Activated CD8-positive, alpha-beta memory T cell treated with anti-CD3 and anti-CD28 coated beads for 24 hours (primary cell): ENCODE results near the gene ACACA.

Experiments
- DNase-seq: peaks from one replicate; pipeline ENCODE4 v3.0.0-alpha.2; 2020

ACACA gene

GRCh38 chr17:37284191-37284590, 122.4 kb downstream of the ACACA start:
- DNase-seq: no peak

- no peak for DNase-seq
Measured at GRCh38 chr17:37283414-37283961, 123.1 kb downstream of the ACACA start.

- DNase-seq: no peak
Measured at GRCh38 chr17:37280841-37281240, 125.8 kb downstream of the ACACA start.

GRCh38 chr17:37278247-37278894, 128.3 kb downstream of the ACACA start:
- DNase-seq: no peak

GRCh38 chr17:37276475-37276874, 130.2 kb downstream of the ACACA start:
- no peak for DNase-seq

DNA sequence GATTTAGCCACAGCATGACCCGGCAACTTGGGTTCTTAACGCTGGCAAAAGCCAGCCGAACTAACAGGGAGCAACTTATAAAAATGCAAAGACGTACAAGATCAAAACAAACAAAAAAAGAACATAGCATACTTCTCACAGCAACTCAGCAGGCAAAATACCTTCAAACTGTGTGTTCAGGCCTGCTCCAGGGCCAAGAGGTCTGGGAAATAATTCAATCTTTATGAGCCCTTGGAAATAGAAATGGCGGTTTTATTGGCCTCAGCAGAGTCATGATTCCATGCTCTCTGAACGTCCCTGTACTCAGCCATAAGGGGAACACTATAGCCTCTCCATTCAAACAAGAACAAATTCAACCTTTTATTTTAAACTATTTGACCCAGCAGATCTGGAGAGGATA, 132.2 kb downstream of the ACACA start:
- DNase-seq: no peak

DNA sequence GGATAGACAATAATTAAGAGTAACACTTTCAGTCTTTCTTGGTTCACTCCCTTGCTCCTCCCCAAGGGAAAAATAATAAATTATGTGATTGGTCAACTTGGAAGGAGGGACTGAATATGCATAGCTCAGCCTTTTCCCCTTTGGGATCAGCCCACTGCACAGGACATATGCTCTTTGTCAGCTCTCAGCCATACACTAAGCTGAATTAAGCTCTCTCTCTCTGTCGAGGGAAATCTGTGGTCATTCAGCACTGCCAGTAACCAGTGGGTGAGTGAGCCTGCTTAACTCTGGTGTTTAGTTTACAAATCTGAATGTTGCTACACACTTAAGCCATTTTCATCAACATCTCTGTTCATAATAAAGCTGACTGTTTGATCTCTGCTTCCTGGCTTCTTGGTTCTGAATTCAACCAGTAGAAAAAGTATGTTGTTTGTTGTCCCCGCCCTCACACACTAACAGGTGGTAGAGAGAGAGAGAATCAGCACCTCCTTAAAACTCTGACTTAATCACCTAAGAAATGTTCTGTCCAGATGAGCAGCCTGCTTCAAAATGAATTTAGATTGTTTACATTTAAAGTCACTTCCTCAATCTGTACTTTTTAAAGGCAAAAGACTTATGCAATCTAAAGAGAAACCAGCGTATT, 133.1 kb downstream of the ACACA start:
- no peak for DNase-seq

GRCh38 chr17:37265446-37266173, 141.0 kb downstream of the ACACA start:
- DNase-seq: no peak

DNA sequence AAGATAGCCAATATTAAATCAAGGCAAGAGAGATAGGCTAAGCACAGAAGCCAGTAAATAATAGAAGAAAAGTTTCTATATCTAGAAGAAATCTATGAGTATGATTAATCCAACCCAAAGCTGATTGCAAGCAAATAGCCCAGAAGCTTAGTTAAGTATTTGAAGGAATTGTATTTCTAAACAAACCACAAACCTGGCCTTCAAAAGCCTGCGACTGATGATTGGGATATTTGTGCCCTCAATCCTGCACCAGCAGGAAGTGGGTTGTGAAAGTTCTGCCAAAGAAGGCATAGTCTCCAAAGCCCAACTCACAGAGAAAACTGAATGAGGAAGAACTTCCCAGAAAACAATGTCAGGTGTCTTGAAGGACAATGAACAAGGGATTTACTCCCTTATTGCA, 145.3 kb downstream of the ACACA start:
- no peak for DNase-seq

GRCh38 chr17:37259030-37259735, 147.5 kb downstream of the ACACA start:
- DNase-seq: no peak

GRCh38 chr17:37256627-37257026, 150.0 kb downstream of the ACACA start:
- DNase-seq: no peak

- DNase-seq: no peak
Measured at GRCh38 chr17:37255432-37255831, 151.2 kb downstream of the ACACA start.

GRCh38 chr17:37247825-37248224, 158.8 kb downstream of the ACACA start:
- DNase-seq: no peak

GRCh38 chr17:37246085-37246484, 160.6 kb downstream of the ACACA start:
- DNase-seq: no peak

- no peak for DNase-seq
Measured at GRCh38 chr17:37240381-37240780, 166.3 kb downstream of the ACACA start.

DNA sequence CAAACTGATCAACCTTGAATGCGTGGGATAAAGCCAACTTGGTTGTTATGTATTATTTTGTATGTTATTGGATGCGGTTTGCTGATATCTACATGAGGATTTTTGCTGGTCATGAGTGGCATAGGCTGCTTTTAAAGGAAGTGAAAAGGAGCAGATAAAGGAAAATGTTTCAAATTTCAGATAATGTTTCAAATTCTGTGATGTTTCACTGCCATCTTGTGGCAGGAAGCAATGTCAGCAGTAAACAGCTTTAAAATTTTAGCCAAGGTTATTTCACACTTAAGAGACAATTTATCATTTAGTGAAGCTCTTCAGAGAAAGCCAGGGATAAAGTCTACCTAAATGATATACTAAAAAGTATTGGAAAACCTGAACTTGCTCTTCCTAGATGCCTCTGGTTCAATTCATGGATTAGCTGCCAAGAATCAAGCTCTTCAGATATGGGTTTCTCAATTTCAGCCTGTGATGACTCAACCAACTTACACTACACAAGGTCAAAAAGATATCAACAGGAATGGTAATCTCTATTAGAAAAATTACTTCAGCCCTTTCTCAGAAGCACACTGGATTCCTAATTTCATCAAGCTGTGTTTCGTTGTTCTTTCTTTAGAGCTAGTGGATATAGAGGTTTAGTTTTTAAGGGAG, 166.8 kb downstream of the ACACA start:
- no peak for DNase-seq

GRCh38 chr17:37234106-37234505, 172.5 kb downstream of the ACACA start:
- DNase-seq: no peak

GRCh38 chr17:37233036-37233435, 173.6 kb downstream of the ACACA start:
- no peak for DNase-seq

DNA sequence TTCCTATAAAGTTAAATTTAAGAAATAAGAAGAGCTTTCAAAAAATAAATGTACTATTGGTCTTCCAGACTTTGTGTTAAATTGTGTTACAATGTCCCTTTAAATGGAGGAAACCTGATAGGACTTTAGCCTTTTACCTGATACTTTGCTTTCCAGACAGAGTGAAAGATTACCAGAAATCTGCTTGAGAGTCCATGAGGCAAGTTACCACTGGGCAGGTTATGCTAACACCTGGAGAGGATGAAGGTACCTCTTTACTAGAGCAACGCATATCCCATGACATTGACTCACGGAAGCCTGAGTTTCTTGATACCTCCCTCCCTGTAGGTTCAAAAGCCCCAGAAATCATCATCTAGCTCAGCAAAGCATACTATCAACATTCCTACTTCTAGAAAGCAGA, 174.7 kb downstream of the ACACA start:
- no peak for DNase-seq

GRCh38 chr17:37230633-37231032, 176.0 kb downstream of the ACACA start:
- no peak for DNase-seq

DNA sequence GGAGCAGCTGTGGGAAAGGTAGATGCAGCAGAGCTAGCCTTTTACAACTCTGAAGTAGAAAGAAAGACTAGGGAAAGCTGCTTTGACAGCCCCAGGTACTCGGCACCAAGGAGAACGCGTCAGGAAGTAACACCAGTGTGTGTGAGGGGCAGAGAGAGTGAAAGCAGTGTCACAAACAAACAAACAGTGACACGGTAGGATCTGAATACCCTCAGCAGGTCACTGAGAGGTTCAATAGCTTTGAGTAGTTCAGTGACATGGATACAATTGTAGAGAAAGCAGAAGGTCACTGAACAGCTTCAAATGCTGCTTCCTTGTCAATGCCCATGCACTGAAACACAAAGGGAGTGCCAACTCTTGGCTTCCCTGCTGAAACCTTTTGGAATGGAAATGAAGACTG, 181.2 kb downstream of the ACACA start:
- DNase-seq: no peak

DNA sequence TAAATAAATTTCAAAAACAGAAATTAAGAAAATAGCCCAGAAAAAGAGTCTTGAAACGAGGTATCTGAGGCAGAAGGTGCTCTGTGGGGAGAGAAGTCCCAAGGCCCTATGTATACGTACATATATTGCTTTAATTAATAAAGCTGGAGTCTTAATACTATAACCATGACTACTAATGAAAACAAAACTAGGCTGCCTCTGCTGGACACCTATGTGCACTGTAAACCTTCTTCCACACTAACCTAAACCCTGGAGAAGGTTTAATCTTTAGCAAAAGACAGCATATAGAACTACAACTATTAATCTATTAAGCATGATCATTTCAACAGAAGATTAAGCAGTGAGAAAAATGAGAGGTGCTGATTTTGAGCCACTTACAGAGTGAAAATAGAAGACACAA, 184.8 kb downstream of the ACACA start:
- no peak for DNase-seq

- no peak for DNase-seq
Measured at GRCh38 chr17:37220607-37220953, 186.1 kb downstream of the ACACA start.
